ENCODE data around the gene RBSN.

- no peak for TF ChIP-seq CTCF (IDR thresholded peaks at IDR 0.05)
- TF ChIP-seq POLR2A (IDR thresholded peaks at IDR 0.05) = no peak
These were observed 27.2 kb downstream of the RBSN start for GRCh38 chr3:15071699-15072098.

All from suprapubic skin (tissue), 3 donors.